Heart right ventricle (tissue), 16 donors: ENCODE results near the gene TOR1AIP1. TPM values are rescaled to one million over a fixed set of nuclear protein-coding genes. Genes with fewer than 3 reads are reported as not detected.
A peak's percentile ranks its signal among the peaks of the same experiment; 100 is the strongest.
"Not testable (repeated sequence)": the region's sequence is repeated elsewhere in the genome, so short reads cannot be mapped to it uniquely, and the experiment has no call there.

ENCODE experiments used
- ATAC-seq, 8 donors: fragments of 200-7000 bp; cut with Tn5 transposase; one replicate each; pipeline ENCODE4 v1.9.1; 2020; ENCODE audit warnings: mild to moderate bottlenecking in 8 of 8, moderate library complexity in 8 of 8, moderate number of reproducible peaks in 1 of 8
- DNase-seq, 2 donors: peaks; one replicate each; pipeline ENCODE4 v3.0.0-alpha.2; 2020
- H3K27ac ChIP-seq, 10 donors: fragments of 200-600 bp; sonication (generic) in 2 of 10; one replicate each; pipeline versions ENCODE4 v1.5.0 to v1.8.0; 2020 to 2022; ENCODE audit warnings: mild to moderate bottlenecking in 3 of 10
- H3K27me3 ChIP-seq, 7 donors: fragments of 200-600 bp; one replicate each; pipeline ENCODE4 v1.8.0; 2021 to 2022; ENCODE audit warnings: mild to moderate bottlenecking in 2 of 7
- H3K36me3 ChIP-seq, 9 donors: fragments of 200-600 bp; sonication (generic) in 1 of 9; one replicate each; pipeline versions ENCODE4 v1.5.0 to v1.8.0; 2020 to 2022; ENCODE audit warnings: mild to moderate bottlenecking in 2 of 9
- H3K4me1 ChIP-seq, 9 donors: fragments of 200-600 bp; sonication (generic) in 1 of 9; one replicate each; pipeline versions ENCODE4 v1.5.0 to v1.8.0; 2020 to 2022; ENCODE audit warnings: mild to moderate bottlenecking in 4 of 9
- H3K4me3 ChIP-seq, 10 donors: fragments of 200-600 bp; sonication (generic) in 2 of 10; one replicate each; pipeline versions ENCODE4 v1.5.0 to v1.8.0; 2020 to 2022; ENCODE audit warnings: mild to moderate bottlenecking in 7 of 10, moderate library complexity in 2 of 10
- H3K9me3 ChIP-seq, 11 donors: fragments of 200-600 bp in 10 of 11; sonication (generic) in 2 of 11; one replicate each; pipeline versions ENCODE4 v1.5.0 to v1.8.0; 2013 to 2022; ENCODE audit warnings: mild to moderate bottlenecking in 2 of 11, control low read depth in 1 of 11, moderate library complexity in 1 of 11
- WGBS, 2 donors: extraction: QIAGEN DNeasy Blood & Tissue Kit; methylation state at CpG; one replicate each; pipeline ENCODE4 v1.1.7; 2013; ENCODE audit warnings: inconsistent platforms in 1 of 2; 5-methylcytosine and 5-hydroxymethylcytosine counted together
- intact Hi-C, 10 donors: fragments of 100-400 bp; cut with DNase I; formaldehyde crosslinking; loops; one replicate each; pipeline versions ENCODE4 v1.11.1 to v1.14.2; 2022
- polyA plus RNA-seq, 2 donors: library from polyadenylated mRNA; stranded (reverse); fragments of 200-250 nt; gene quantifications; one replicate each; pipeline ENCODE4 v1.2.3, GENCODE V29; 2013
- total RNA-seq, 10 donors: library from RNA; stranded (reverse); fragmentation: NEBNext Ultra II Directional in 3 of 10; extraction: Animal tissue kit (Norgen Biotek cat#: 25700) in 3 of 10; gene quantifications; one replicate each; pipeline versions ENCODE4 v1.2.1 to v1.2.4, GENCODE V29; 2021 to 2023
- TF ChIP-seq, protein P1 (sequence below), 9 donors: fragments of 200-600 bp; sonication (generic) in 2 of 9; IDR thresholded peaks; one replicate each; pipeline versions ENCODE4 v1.5.0 to v1.8.0; 2021 to 2022; ENCODE audit warnings: antibody characterized with exemption in 9 of 9, mild to moderate bottlenecking in 5 of 9, moderate library complexity in 1 of 9
- donor health status: Arrhythmogenic right ventricular cardiomyopathy.
- donor health status: ischemic (EF 13 %, LVEDD 7.1; RV severe dilation, severe dysfunction).
- donor health status: healthy with polysubstance abuse.
- donor health status: DM: no; HTN: yes; CAD: no.
- donor health status: DM: no; HTN: no; CAD: no.
- donor health status: ischemic (EF 25% LVEDD 6.9; RV normal size, moderate dysfunction).
- donor health status: ischemic (EF 25% LVEDD 5.7; RV mildly dilated, moderate dysfunction).
- donor health status: healthy.
- donor health status: DM: yes; HTN: yes; CAD: no.
- donor health status: Ischemic cardiomyopathy.
- donor health status: ischemic (EF 35%, LVEDD 5.7; RV mildly dilated, moderate dysfunction).
- donor health status: nonischemic (EF 11% LVEDD 7.7; RV severe dilation, severe dysfunction).
- donor health status: DM: yes; HTN: yes; CAD: no.
- donor health status: PGD.
- donor health status: ischemic (EF 29% LVEDD 5.4; RV normal size, mild dysfunction).
- donor health status: nonischemic (EF 23%, LVEDD 6.1; RV moderate dilation, normal function).

Gene TOR1AIP1
- total and polyA plus RNA-seq, 12 donors, result 13.4 to 50.3 (median 43.5) TPM

DNA sequence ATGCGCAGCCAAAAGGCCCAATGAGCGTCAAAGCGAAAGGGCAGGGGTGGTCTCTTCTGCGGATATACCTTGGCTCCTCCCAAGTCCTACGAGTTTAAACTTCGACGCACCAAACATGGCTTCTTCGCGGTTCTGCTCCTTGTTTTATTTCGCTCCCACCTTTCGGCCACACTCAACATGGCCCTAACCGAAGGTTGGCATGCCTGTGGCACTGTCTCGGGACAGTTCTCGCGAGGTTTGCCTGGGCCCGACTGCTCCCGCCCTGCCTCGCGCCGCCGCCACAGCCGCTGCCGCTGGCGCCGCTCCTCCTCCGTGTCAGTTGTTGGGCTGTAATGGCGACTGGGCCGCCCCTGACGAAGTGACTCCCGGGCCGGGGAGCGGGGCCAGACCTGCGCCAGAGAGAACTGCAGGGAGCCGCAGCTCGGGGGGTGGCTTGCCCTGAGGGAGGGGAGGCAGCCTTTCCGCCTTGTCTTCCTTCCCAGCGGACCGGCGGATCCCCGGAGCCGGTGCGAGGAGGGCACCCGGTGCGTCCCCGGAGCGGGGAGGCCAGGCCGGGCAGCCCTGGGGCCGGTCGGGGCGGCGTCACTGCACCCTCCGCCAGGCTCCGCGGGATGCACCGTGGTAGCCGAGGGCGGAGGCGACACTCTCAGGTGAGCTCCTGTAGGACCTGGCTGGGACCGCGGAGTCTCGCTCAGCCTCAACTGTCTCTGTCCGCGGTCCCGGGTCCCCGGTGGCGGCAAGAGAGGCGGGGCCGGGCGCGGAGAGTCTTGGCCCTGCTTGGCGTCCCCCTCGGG is 72.6 kb downstream of the TOR1AIP1 start, which contains the start of gene CEP350:
TSS of gene CEP350 (plus strand) at position 318 of the 794 bp plus-strand sequence. CDS start 31,372 bp downstream, outside the sequence.
- ATAC-seq (peak; percentile 98 to 99 (median 99)), DNase-seq (peak; percentile 98 to 99)
- no peaks in the 10 kb centered on the region for H3K27me3 ChIP-seq
- TF ChIP-seq, protein P1, sequence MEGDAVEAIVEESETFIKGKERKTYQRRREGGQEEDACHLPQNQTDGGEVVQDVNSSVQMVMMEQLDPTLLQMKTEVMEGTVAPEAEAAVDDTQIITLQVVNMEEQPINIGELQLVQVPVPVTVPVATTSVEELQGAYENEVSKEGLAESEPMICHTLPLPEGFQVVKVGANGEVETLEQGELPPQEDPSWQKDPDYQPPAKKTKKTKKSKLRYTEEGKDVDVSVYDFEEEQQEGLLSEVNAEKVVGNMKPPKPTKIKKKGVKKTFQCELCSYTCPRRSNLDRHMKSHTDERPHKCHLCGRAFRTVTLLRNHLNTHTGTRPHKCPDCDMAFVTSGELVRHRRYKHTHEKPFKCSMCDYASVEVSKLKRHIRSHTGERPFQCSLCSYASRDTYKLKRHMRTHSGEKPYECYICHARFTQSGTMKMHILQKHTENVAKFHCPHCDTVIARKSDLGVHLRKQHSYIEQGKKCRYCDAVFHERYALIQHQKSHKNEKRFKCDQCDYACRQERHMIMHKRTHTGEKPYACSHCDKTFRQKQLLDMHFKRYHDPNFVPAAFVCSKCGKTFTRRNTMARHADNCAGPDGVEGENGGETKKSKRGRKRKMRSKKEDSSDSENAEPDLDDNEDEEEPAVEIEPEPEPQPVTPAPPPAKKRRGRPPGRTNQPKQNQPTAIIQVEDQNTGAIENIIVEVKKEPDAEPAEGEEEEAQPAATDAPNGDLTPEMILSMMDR (IDR thresholded peaks at IDR 0.05), result no peak
- no peaks in the 10 kb centered on the region for H3K36me3 ChIP-seq
- 0% methylated on average over 72 of the region's 72 CpGs for WGBS, 2 donors
- H3K4me3 ChIP-seq, result peak within 1 kb of the TSS; percentile 72 to 99 (median 96)
- peaks cover 8 to 62% (median 34%) of the 10 kb centered on the region in 9 donors for H3K4me1 ChIP-seq
- H3K9me3 ChIP-seq, result no peaks in the 10 kb centered on the region
- H3K27ac ChIP-seq, result peak within 1 kb of the TSS; percentile 93 to 99 (median 96)
- intact Hi-C loops, result loop anchor here in 6 of 10 donors (1.0 to 10.0 kb wide), 5 partner anchors 72 to 200 kb away; partner anchors contain the start of genes TOR1AIP1 (in 5 of the 6) and QSOX1 (in 1 of the 6)

GRCh38 chr1:179955287-179955680 is 73.2 kb downstream of the TOR1AIP1 start:
- DNase-seq (no peak), ATAC-seq (peak in 1 of 8 donors; percentile 1)
- peaks cover 8 to 62% (median 34%) of the 10 kb centered on the region in 9 donors for H3K4me1 ChIP-seq
- H3K4me3 ChIP-seq, result peak overlapping the region; percentile 72 to 99 (median 96)
- intact Hi-C loops, result loop anchor here in 4 of 10 donors (2.0 to 10.0 kb wide), 4 partner anchors 72 to 200 kb away; partner anchors contain the start of genes TOR1AIP1 (in 2 of the 4) and QSOX1 (in 1 of the 4)
- TF ChIP-seq, protein P1 (IDR thresholded peaks at IDR 0.05), result no peak
- 0 to 1% methylated on average over 10 of the region's 10 CpGs for WGBS, 2 donors
- H3K27ac ChIP-seq, result peak overlapping the region; percentile 93 to 99 (median 96)
- H3K27me3 ChIP-seq, result no peaks in the 10 kb centered on the region
- H3K9me3 ChIP-seq, result no peaks in the 10 kb centered on the region
- H3K36me3 ChIP-seq, result no peaks in the 10 kb centered on the region

DNA sequence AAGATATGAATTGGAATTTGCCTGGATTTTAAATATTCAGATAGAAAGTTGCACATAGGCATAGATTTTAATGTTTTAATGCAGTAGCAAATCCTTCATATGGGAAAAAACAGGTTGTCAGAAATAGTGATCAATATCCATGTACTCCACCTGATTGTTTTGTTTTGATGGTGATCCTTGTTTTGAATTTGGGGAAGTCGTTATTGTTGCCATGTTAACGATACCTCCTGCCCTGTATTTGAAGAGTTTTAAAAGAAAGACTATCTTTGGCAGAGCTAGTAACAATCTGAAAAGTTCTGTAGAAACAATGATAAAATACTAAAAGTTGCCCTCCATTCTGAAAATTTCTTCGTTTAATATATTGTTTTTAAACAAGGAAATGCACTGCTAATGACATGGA is 73.6 kb downstream of the TOR1AIP1 start:
- ATAC-seq (no peak), DNase-seq (no peak)
- Histone ChIP-seq H3K9me3 (no peaks in the 10 kb centered on the region), H3K4me3 (peak overlapping the region; percentile 72 to 99 (median 96)), H3K27ac (peak overlapping the region in 8 of 10 donors; percentile 93 to 99 (median 97)), H3K4me1 (peaks cover 8 to 62% (median 34%) of the 10 kb centered on the region in 9 donors), H3K27me3 (no peaks in the 10 kb centered on the region), H3K36me3 (no peaks in the 10 kb centered on the region)
- 0 to 1% methylated on average over 3 of the region's 3 CpGs for WGBS, 2 donors
- intact Hi-C loops, result loop anchor here in 4 of 10 donors (2.0 to 10.0 kb wide), 4 partner anchors 73 to 199 kb away; partner anchors contain the start of genes TOR1AIP1 (in 2 of the 4) and QSOX1 (in 1 of the 4)
- TF ChIP-seq, protein P1 (IDR thresholded peaks at IDR 0.05), result no peak

DNA sequence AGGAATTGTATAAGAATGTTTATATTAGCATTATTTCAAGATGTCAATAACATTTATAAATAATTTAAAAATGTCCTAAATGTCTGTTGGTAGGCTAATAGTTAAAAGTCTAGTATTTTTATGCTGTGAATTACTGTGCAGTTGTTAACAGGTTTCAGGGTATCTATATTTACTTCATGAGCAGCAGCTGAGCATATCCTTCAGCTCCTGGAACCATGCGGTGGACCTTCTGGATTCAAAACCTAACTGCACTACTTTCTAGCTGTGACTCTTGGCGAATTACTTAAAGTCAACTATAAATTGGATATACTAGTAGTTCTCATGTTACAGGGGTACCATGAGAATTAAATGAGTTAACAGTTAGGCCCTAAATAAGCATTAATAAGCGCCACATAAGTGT is 76.3 kb downstream of the TOR1AIP1 start:
- intact Hi-C loops, result loop anchor here in 2 of 10 donors (5.0 to 10.0 kb wide), 2 partner anchors 76 to 196 kb away; partner anchors contain the start of genes QSOX1 (in 1 of the 2) and TOR1AIP1 (in 1 of the 2)
- Histone ChIP-seq H3K9me3 (no peaks in the 10 kb centered on the region), H3K27me3 (no peaks in the 10 kb centered on the region), H3K4me3 (no peak overlapping the region), H3K36me3 (peaks cover 0 to 9% (median 0%) of the 10 kb centered on the region in 9 donors), H3K27ac (peak overlapping the region in 2 of 10 donors; percentile 11 to 16), H3K4me1 (peaks cover 8 to 41% (median 32%) of the 10 kb centered on the region in 9 donors)
- WGBS, 2 donors, result 61 to 63% methylated on average over 3 of the region's 3 CpGs
- DNase-seq, result no peak
- TF ChIP-seq, protein P1 (IDR thresholded peaks at IDR 0.05), result no peak
- no peak for ATAC-seq

GRCh38 chr1:179962168-179962567 is 80.1 kb downstream of the TOR1AIP1 start:
- not testable (repeated sequence) for DNase-seq, H3K4me3 ChIP-seq

More at GRCh38 chr1:179962168-179962567, 80.1 kb downstream of the TOR1AIP1 start:
- Histone ChIP-seq H3K4me1 (peaks cover 0 to 34% (median 24%) of the 10 kb centered on the region in 9 donors), H3K9me3 (peaks cover 0 to 10% (median 0%) of the 10 kb centered on the region in 11 donors)
- intact Hi-C loops, H3K27ac ChIP-seq, H3K36me3 ChIP-seq, ATAC-seq, H3K27me3 ChIP-seq: not testable (repeated sequence)
- 97 to 99% methylated on average over 8 of the region's 8 CpGs for WGBS, 2 donors
